Activated CD4-positive, alpha-beta T cell treated with anti-CD3 and anti-CD28 coated beads, Interleukin-2, amount 10 ng/mL, durations not matched to agents 24 days and 14 days (primary cell): ENCODE measurements around the gene B4GALT1. TPM values are rescaled to one million over a fixed set of nuclear protein-coding genes. Genes with fewer than 3 reads are reported as not detected.
A peak's percentile ranks its signal among the peaks of the same experiment; 100 is the strongest.
"Not testable (repeated sequence)": the region's sequence is repeated elsewhere in the genome, so short reads cannot be mapped to it uniquely, and the experiment has no call there.

Experiments
- DNase-seq: peaks from one replicate; pipeline ENCODE4 v3.0.0; 2022
- H3K27ac Mint-ChIP-seq: one replicate; pipeline ENCODE4 v1.8.0; 2022; ENCODE audit warnings: mild to moderate bottlenecking, mixed read lengths
- H3K27me3 Mint-ChIP-seq: one replicate; pipeline ENCODE4 v1.8.0; 2022; ENCODE audit warnings: mixed read lengths
- H3K36me3 Mint-ChIP-seq: one replicate; pipeline ENCODE4 v1.8.0; 2022; ENCODE audit warnings: low read depth, mild to moderate bottlenecking, mixed read lengths
- H3K4me1 Mint-ChIP-seq: one replicate; pipeline ENCODE4 v1.8.0; 2021; ENCODE audit warnings: mixed read lengths
- H3K4me3 Mint-ChIP-seq: one replicate; pipeline ENCODE4 v1.8.0; 2022; ENCODE audit warnings: mild to moderate bottlenecking, moderate library complexity, mixed read lengths
- H3K9me3 Mint-ChIP-seq: one replicate; pipeline ENCODE4 v1.8.0; 2021; ENCODE audit warnings: mixed read lengths
- intact Hi-C: fragments of 100-400 bp; cut with micrococcal nuclease; formaldehyde crosslinking; loops from one replicate; pipeline ENCODE4 v1.15.1; 2023
- total RNA-seq: library from RNA; stranded (reverse); gene quantifications from 2 replicates; pipeline ENCODE4 v1.2.3, GENCODE V29; 2022

B4GALT1 gene
- total RNA-seq, 1 donor from 2014 or later = 55.7 TPM

DNA sequence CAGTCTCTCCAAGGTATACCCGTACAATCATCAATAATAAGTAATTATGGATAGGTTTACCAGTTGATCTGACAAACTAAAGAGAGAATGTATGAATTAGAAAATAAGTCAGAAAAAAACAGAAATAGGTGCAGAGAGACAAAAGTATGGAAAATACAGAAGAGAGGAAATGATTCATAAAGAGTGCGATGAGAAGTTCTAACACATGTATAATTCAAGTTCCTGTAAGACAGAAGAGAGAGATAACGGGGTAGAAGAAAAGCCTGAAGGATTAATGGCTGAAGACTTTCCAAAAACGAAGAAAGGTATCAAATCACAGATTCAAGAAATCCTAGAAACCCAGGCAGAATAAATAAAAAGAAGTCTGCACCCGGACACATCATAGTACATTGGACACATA lies 74.5 kb downstream of the B4GALT1 start:
- peak overlapping the region; percentile 41 for H3K4me3 Mint-ChIP-seq
- H3K4me1 Mint-ChIP-seq = peaks cover 14% of the 10 kb centered on the region
- peak overlapping the region; percentile 48 for H3K27ac Mint-ChIP-seq
- H3K27me3 Mint-ChIP-seq = no peaks in the 10 kb centered on the region
- peaks cover 7% of the 10 kb centered on the region for H3K9me3 Mint-ChIP-seq
- H3K36me3 Mint-ChIP-seq = peaks cover 7% of the 10 kb centered on the region
- DNase-seq = no peak
- intact Hi-C loops = no loop called here

DNA sequence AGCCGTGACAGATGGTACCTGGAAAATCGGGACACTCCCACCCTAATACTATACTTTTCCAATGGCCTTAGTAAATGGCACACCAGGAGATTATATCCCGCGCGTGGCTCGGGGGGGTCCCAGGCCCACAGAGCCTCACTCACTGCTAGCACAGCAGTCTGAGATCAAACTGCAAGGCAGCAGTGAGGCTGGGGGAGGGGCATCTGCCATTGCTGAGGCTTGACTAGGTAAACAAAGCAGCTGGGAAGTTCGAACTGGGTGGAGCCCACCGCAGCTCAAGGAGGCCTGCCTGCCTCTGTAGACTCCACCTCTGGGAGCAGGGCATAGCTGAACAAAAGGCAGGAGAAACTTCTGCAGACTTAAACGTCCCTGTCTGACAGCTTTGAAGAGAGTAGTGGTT lies 81.5 kb downstream of the B4GALT1 start:
- H3K4me3 Mint-ChIP-seq, H3K27ac Mint-ChIP-seq, H3K9me3 Mint-ChIP-seq, intact Hi-C loops, H3K36me3 Mint-ChIP-seq, H3K27me3 Mint-ChIP-seq: not testable (repeated sequence)
- DNase-seq = peak; percentile 68
- H3K4me1 Mint-ChIP-seq = peaks cover 29% of the 10 kb centered on the region

DNA sequence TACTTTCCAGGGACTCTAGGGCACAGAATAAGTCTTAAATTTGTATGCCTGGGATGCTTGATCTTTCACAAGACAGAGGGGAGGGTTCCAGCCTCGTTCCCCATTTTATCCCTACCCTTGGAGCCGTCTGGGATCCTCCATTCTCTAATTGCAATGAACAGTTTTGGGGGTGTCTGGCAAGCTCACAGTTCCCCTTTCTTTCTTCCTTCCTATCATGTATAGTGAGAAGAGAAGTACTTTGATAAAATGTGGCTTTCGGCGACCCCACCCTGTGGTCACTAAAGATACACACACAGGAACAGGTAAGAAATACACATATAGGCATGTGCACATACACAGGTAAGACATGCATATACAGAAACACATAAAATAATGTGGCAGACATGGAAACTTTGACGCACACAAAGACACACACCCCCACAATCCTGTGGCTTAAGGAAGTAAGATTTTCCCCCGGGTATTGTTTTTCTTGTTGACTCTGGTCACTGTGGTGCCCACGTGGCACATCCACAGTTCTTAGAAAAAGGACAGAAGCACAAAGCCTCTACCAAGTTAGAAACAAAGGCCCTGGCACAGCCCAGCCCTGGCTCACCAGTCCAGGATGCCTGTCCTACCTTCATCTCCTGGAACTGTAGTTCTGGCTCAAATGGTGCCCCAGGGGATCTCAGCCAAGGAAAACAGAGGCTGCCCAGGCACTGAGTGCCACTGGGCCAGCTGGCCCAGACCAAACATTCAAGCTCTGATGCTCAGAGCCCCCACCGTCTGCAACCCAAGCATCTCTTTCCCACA lies 84.4 kb downstream of the B4GALT1 start:
- H3K4me3 Mint-ChIP-seq = peak overlapping the region; percentile 74
- H3K9me3 Mint-ChIP-seq = no peaks in the 10 kb centered on the region
- H3K4me1 Mint-ChIP-seq = peaks cover 33% of the 10 kb centered on the region
- intact Hi-C loops = loop anchor here (5.0 kb wide), 1 partner anchor 35 kb away; no protein-coding TSS in a partner anchor
- peaks cover 4% of the 10 kb centered on the region for H3K27me3 Mint-ChIP-seq
- DNase-seq = peak; percentile 68
- H3K27ac Mint-ChIP-seq = peak overlapping the region; percentile 91
- no peaks in the 10 kb centered on the region for H3K36me3 Mint-ChIP-seq

DNA sequence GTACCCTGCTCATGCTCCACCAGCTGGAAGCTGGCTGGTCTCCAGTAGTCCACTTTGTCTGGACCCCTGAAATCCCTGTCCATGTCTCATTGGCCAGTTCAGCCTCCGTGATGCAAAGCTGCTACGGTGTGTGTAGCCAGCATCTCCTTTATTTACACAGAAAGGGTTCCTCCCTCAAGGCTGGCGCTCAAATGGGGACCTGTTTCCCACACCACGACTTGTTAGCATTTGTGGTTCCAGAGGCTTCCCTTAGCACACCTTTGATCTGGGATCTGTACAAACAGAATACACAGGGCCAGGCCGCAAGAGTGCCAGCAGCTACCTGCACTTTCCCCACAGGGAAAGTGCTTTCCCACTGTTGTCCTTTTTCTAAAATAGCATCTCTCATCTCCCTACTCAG lies 85.0 kb downstream of the B4GALT1 start:
- H3K27me3 Mint-ChIP-seq = no peaks in the 10 kb centered on the region
- H3K27ac Mint-ChIP-seq = peak overlapping the region; percentile 91
- intact Hi-C loops = loop anchor here (5.0 kb wide), 1 partner anchor 35 kb away; no protein-coding TSS in a partner anchor
- H3K9me3 Mint-ChIP-seq = no peaks in the 10 kb centered on the region
- H3K4me1 Mint-ChIP-seq = peaks cover 34% of the 10 kb centered on the region
- H3K36me3 Mint-ChIP-seq = no peaks in the 10 kb centered on the region
- H3K4me3 Mint-ChIP-seq = peak overlapping the region; percentile 74
- peak; percentile 77 for DNase-seq

DNA sequence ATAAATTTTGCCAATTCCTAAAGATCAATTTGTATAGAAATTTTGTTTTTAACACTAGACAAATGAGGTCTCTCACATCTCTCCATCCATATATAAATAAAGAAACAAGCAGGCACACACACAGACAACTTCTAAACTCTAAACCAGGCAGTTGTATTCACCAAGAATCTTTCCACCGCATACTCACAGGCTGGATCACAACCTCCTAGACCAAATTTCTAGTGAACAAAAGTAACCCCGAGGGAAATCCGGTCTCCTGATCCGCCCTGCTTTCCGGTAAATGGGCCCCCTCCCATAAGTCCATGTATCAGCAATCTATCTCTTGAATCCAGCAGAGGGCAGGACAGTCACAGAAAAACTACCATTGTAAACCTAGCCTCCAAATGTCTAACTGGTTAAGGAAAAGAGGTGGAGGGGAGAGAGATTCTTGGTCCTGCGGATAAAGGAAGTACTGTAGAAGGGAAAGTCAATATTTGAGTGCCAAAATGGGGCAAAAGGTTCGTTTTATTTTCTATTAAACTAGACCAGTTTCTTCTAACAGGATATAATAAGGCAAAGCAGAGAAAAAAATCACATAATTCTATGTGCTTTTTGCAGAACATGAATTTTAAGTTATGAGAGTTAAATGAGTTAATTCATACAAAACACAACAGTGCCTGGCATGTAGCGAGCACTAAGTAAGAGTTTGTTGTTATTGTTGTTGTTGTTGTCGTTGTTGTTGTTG lies 85.8 kb downstream of the B4GALT1 start:
- no peak overlapping the region for H3K4me3 Mint-ChIP-seq
- H3K4me1 Mint-ChIP-seq = peaks cover 36% of the 10 kb centered on the region
- intact Hi-C loops = loop anchor here (1.0 to 5.0 kb wide), 4 partner anchors 36 to 144 kb away; partner anchors contain the start of gene B4GALT1
- no peak overlapping the region for H3K27ac Mint-ChIP-seq
- H3K36me3 Mint-ChIP-seq = peaks cover 3% of the 10 kb centered on the region
- no peaks in the 10 kb centered on the region for H3K27me3 Mint-ChIP-seq
- peak; percentile 93 for DNase-seq
- no peaks in the 10 kb centered on the region for H3K9me3 Mint-ChIP-seq

DNA sequence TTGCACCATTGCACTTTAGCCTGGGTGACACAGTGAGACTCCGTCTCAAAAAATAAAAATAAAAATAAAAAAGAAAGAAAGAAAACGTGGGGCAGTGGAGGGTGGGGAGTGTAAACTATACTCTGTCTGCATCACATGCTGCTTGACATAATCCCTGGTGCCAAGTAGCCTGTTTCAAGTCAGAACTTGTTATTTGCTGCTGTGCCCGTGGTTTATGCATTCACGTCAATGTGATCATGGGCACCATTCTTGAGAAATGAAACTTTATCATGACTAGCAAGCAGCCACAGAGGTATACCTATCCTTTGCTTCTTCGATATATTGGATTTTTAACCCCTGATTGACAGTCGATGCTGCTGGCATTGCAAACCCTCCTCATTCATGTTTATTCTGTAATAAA lies 86.6 kb downstream of the B4GALT1 start:
- Mint-ChIP-seq H3K27ac (no peak overlapping the region), H3K27me3 (no peaks in the 10 kb centered on the region), H3K4me1 (peaks cover 36% of the 10 kb centered on the region), H3K36me3 (peaks cover 5% of the 10 kb centered on the region), H3K4me3 (no peak overlapping the region), H3K9me3 (no peaks in the 10 kb centered on the region)
- intact Hi-C loops = loop anchor here (5.0 kb wide), 1 partner anchor 37 kb away; no protein-coding TSS in a partner anchor
- peak; percentile 71 for DNase-seq

DNA sequence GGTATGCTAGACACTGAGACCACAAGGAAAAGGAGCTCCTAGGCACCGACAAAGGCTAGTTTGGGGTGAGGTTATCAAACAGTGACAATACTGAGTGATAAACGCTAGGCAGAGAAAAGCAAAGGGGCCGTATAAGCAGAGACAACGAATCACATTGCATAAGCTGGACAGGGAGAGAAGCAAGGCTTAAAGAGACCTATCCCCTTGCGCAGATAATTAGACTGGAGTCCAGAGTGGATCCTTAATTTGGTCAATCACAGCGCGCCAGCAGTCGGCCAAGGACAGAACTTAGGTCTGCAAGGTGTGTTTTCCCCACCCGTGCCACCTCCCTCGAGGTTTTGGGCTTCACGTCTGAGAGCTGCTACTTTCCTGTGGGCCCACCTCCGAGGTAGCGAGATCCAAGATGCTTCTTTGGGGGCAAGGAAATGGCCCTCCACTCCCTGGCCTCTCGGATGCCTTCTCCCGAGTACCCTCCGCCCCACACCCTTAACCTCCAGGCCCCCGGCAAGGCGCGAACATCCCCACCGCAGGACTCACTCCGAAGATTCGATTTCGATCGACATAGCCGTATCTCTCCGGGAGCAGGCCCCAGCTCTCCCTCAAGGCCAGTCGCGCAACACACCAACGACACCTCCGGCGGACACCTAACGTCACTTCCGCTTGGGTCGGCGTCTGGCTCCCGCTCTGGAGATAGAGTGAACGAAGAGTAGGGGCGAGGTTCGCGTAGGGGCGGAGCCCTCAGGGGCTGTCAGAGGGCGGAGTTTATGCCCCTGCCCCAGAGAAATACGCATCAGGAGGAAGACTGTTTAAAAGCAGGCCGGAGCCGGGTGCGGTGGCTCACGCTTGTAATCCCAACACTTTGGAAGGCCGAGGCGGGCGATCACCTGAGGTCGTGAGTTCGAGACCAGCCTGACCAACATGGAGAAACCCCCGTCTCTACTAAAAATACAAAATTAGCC lies 90.8 kb downstream of the B4GALT1 start, which contains the start of gene SMU1:
Gene SMU1, minus strand, starts transcription at position 629 of the 959 bp plus-strand sequence. Its CDS starts 66 bp downstream, at position 563.
- intact Hi-C loops = loop anchor here (1.0 to 5.0 kb wide), 7 partner anchors 51 to 524 kb away; partner anchors contain the start of genes APTX, B4GALT1, BAG1 and DNAJA1
- Mint-ChIP-seq H3K4me1 (peaks cover 20% of the 10 kb centered on the region), H3K36me3 (peaks cover 27% of the 10 kb centered on the region), H3K27me3 (no peaks in the 10 kb centered on the region), H3K27ac (peak within 1 kb of the TSS; percentile 97), H3K4me3 (peak within 1 kb of the TSS; percentile 98), H3K9me3 (no peaks in the 10 kb centered on the region)
- DNase-seq = peak; percentile 99

DNA sequence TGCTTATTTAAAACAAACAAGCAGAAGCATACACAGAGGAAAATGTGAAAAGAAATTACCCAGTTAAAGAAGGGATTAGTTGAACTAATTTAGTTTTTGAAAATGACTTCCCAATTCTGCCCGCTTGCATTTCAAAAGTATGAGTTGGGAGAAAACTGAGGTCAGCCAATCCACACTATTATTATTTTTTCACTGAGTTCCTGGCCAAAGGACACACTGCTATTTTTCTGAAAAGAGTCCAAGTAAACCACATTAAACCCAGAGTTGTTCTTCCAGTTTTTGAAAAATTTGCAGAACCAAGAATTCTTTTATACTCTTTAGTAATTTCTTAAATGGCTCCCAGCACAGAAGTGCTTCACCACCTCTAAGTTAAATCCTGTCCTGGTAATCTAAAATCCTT lies 98.1 kb downstream of the B4GALT1 start:
- DNase-seq = no peak
- H3K4me1 Mint-ChIP-seq = peaks cover 25% of the 10 kb centered on the region
- H3K27me3 Mint-ChIP-seq = no peaks in the 10 kb centered on the region
- no peak overlapping the region for H3K27ac Mint-ChIP-seq
- intact Hi-C loops = no loop called here
- H3K9me3 Mint-ChIP-seq = no peaks in the 10 kb centered on the region
- H3K4me3 Mint-ChIP-seq = no peak overlapping the region
- H3K36me3 Mint-ChIP-seq = peaks cover 55% of the 10 kb centered on the region

DNA sequence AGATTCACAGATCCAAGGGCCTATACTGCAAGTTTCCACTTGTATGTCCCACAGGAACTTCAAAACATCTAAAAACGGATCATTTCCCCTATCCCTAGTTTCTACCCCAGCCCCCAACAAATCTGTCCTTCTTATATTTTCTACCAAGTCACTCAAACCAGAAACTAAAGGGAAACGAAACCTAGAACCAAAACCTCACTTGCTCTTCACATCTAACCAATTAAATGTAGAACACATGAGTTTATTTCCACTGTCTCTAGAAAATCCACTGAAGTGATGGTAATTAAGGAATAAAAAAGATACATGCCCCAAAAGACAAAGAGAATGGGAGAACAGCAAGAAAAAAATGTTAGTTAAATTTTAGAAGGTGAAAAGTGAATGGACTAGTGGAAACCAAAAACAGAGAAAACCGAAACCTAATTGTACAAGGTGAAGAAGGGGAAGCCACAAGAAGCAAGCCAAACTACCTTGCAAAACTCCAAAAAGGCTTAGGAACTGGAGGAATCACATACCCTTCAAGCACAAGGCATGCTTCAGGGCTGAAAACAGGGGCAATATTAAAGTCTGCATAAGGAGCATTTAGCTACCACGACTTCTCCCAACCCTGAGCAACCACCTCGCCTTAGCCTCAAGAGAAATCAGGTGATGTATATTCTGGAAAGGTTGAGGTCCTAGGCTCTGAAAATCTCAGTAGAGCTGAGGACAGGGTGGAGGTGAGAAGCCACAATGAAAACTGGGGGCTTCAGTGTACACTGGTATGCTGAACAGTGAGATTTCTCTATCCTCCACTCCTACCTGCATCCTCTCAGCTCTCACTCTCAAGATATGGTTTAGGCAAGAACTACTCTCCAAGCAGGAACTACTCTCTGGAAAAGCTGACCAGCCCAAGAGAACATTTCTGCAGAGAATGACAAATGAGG lies 101.7 kb downstream of the B4GALT1 start:
- H3K27ac Mint-ChIP-seq = peak overlapping the region; percentile 12
- no peaks in the 10 kb centered on the region for H3K27me3 Mint-ChIP-seq
- peaks cover 51% of the 10 kb centered on the region for H3K36me3 Mint-ChIP-seq
- peaks cover 16% of the 10 kb centered on the region for H3K4me1 Mint-ChIP-seq
- no peak for DNase-seq
- H3K4me3 Mint-ChIP-seq = no peak overlapping the region
- no peaks in the 10 kb centered on the region for H3K9me3 Mint-ChIP-seq
- intact Hi-C loops = no loop called here

Other genes starting within 250 kb of the B4GALT1 start
- gene APTX, start 165.7 kb downstream of the B4GALT1 start, total RNA-seq = 52.7 and 53.3 TPM in 2 replicates
- gene DNAJA1, start 142.1 kb downstream of the B4GALT1 start, total RNA-seq = 319 and 328 TPM in 2 replicates
- 28.6 and 30.2 TPM in 2 replicates for gene SMU1, start 90.7 kb downstream of the B4GALT1 start, total RNA-seq
- not detected in 2 replicates for gene SPINK4, start 72.8 kb upstream of the B4GALT1 start, total RNA-seq
- 72.4 and 73.6 TPM in 2 replicates for gene BAG1, start 97.4 kb upstream of the B4GALT1 start, total RNA-seq
- 73.9 and 77.7 TPM in 2 replicates for gene CHMP5, start 97.7 kb upstream of the B4GALT1 start, total RNA-seq
- 37.2 and 38.7 TPM in 2 replicates for gene NFX1, start 123.2 kb upstream of the B4GALT1 start, total RNA-seq
- not detected in 2 replicates for gene AQP7, start 235.2 kb upstream of the B4GALT1 start, total RNA-seq